Measurements from ENCODE around the gene JUNB. TPM values are rescaled to one million over a fixed set of nuclear protein-coding genes. Genes with fewer than 3 reads are reported as not detected.

The JUNB gene
- total RNA-seq, 1 donor from 2014 or later: 20.6 TPM

GRCh38 chr19:12778017-12778904 is 13.0 kb upstream of the JUNB start:
- peak overlapping the region; percentile 99 for H3K27ac Mint-ChIP-seq (ENCODE audit: unreplicated experiment)
- no peak for TF ChIP-seq CTCF (IDR thresholded peaks at IDR 0.05; ENCODE audit: unreplicated experiment)
- H3K4me3 Mint-ChIP-seq (ENCODE audit: unreplicated experiment): peak overlapping the region; percentile 91
- DNase-seq (ENCODE audit: low spot score): peak; percentile 77
- H3K9me3 Mint-ChIP-seq (ENCODE audit: unreplicated experiment): no peaks in the 10 kb centered on the region
- peaks cover 16% of the 10 kb centered on the region for H3K27me3 Mint-ChIP-seq (ENCODE audit: unreplicated experiment)
- peaks cover 4% of the 10 kb centered on the region for H3K36me3 Mint-ChIP-seq (ENCODE audit: low read depth, unreplicated experiment)
- peaks cover 16% of the 10 kb centered on the region for H3K4me1 Mint-ChIP-seq (ENCODE audit: unreplicated experiment)

GRCh38 chr19:12778905-12779161 is 12.5 kb upstream of the JUNB start:
- H3K9me3 Mint-ChIP-seq (ENCODE audit: unreplicated experiment): no peaks in the 10 kb centered on the region
- no peak for TF ChIP-seq CTCF (IDR thresholded peaks at IDR 0.05; ENCODE audit: unreplicated experiment)
- no peak for DNase-seq (ENCODE audit: low spot score)
- peak overlapping the region; percentile 91 for H3K4me3 Mint-ChIP-seq (ENCODE audit: unreplicated experiment)
- peaks cover 19% of the 10 kb centered on the region for H3K4me1 Mint-ChIP-seq (ENCODE audit: unreplicated experiment)
- peaks cover 16% of the 10 kb centered on the region for H3K27me3 Mint-ChIP-seq (ENCODE audit: unreplicated experiment)
- peaks cover 4% of the 10 kb centered on the region for H3K36me3 Mint-ChIP-seq (ENCODE audit: low read depth, unreplicated experiment)
- peak overlapping the region; percentile 99 for H3K27ac Mint-ChIP-seq (ENCODE audit: unreplicated experiment)

- Mint-ChIP-seq H3K27me3 (ENCODE audit: unreplicated experiment) (peaks cover 16% of the 10 kb centered on the region), H3K27ac (ENCODE audit: unreplicated experiment) (peak overlapping the region; percentile 93), H3K36me3 (ENCODE audit: low read depth, unreplicated experiment) (peaks cover 4% of the 10 kb centered on the region), H3K4me3 (ENCODE audit: unreplicated experiment) (peak overlapping the region; percentile 65), H3K4me1 (ENCODE audit: unreplicated experiment) (peaks cover 19% of the 10 kb centered on the region), H3K9me3 (ENCODE audit: unreplicated experiment) (no peaks in the 10 kb centered on the region)
- peak; percentile 54 for DNase-seq (ENCODE audit: low spot score)
- no peak for TF ChIP-seq CTCF (IDR thresholded peaks at IDR 0.05; ENCODE audit: unreplicated experiment)
Measured at GRCh38 chr19:12779162-12779993, 11.9 kb upstream of the JUNB start.

- Mint-ChIP-seq H3K9me3 (ENCODE audit: unreplicated experiment) (no peaks in the 10 kb centered on the region), H3K4me3 (ENCODE audit: unreplicated experiment) (peak overlapping the region; percentile 87), H3K4me1 (ENCODE audit: unreplicated experiment) (peaks cover 19% of the 10 kb centered on the region), H3K36me3 (ENCODE audit: low read depth, unreplicated experiment) (peaks cover 4% of the 10 kb centered on the region), H3K27me3 (ENCODE audit: unreplicated experiment) (peaks cover 13% of the 10 kb centered on the region), H3K27ac (ENCODE audit: unreplicated experiment) (peak overlapping the region; percentile 94)
- DNase-seq (ENCODE audit: low spot score): no peak
- TF ChIP-seq CTCF (IDR thresholded peaks at IDR 0.05; ENCODE audit: unreplicated experiment): no peak
Measured at GRCh38 chr19:12782174-12782423, 9.2 kb upstream of the JUNB start.
